ENCODE measurements around the gene ATP6V0A4.
"Not testable (repeated sequence)": the region's sequence is repeated elsewhere in the genome, so short reads cannot be mapped to it uniquely, and the experiment has no call there.

The ATP6V0A4 gene

DNA sequence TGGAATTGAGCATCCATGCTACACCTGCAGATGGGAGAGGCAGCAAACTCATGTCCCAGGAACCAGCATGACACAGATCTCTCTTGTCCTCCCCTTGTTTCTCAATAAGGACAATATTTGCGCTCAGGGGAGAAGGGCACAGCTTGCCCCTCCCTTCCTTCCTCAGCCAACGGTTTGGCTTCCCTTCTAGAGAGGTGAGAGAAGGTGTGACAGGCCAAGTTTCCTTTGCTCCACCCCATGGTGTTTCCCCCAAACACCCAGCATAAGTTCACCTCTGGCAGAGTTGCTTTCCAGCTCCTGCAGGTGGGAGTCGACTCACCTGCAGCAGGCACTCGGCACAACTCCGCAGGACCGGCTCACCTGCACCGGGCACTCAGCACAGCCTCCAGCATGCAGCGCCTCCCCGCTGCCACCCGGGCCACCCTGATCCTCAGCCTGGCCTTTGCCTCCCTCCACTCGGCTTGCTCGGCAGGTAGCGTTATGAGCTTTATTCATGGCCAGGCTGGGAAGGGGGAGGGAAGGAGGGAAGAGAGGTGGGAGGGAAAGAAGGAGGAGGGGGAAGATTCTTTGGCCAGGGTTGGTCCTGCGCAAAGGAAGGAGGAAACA is at the start of gene ATP6V0A4, which contains the start of gene TMEM213:
TSS of gene ATP6V0A4 (minus strand) at position 482 of the 606 bp plus-strand sequence. CDS start 26,949 bp downstream, outside the sequence.
TSS of gene TMEM213 (plus strand) at position 280 of the 606 bp plus-strand sequence. CDS start at position 391, 111 bp downstream.
- no peak for DNase-seq

DNA sequence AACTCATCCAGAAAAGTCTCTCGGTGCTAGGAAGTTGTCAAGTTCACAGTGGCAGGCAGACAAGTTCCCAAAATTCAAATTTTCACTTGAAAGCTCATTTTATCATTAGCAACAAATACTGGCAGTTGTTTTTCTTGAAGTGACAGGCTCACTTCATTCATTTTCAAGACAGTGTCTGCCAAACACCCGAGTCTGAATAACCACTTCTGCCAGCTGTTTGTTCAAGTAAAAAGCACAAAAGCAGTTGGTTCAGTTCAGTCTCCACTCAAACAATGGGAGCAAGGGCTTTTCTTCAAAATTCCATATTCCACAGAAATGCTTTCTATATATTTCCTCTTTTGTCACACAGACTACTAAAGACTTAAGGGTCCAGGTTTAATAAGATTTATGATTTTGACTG is 47.7 kb upstream of the ATP6V0A4 start:
- DNase-seq, result no peak

DNA sequence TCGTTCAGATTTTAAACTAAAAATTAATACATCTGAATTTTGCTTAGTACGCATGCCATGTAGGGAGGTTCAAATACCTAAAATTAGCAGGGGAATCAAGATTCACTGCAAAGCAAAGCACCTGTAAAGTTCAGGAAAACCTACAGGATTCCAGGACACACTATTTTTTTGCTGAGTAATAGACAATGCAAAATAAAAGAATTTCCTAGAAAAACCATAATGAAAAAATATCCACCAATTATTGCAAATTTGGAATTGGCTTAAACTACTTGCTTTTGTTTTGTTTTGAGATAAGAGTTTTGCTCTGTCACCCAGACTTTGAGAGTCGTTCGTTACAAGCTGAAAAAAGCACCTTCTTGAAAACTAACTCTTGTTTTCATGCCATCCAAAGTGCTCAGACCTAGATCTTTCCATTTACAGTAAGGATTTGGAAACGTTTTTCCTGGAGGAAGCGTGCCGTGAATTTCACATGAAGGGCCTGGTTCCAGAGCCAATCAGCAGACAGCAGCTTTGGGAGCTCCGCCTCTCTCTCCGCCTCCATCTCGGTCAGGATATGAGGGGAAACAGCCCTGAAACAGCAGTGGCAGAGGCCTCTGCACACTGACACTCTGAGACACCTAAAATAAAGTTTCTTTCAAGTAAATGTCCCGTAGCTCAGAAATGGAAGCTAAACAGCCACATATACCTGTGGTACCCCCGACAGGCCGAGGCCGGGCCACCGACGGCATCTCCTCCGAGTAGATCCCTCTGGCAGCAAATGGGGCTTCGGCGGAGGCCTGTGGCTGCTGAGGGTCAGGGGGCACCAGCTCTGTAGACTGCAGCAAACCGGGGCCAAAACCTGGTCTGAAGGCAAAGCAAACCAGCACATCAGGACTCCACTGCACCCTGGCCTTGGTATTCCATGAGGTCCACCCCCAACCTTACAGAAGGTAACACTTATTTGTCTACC is 45.9 kb upstream of the ATP6V0A4 start:
- no peak for DNase-seq

DNA sequence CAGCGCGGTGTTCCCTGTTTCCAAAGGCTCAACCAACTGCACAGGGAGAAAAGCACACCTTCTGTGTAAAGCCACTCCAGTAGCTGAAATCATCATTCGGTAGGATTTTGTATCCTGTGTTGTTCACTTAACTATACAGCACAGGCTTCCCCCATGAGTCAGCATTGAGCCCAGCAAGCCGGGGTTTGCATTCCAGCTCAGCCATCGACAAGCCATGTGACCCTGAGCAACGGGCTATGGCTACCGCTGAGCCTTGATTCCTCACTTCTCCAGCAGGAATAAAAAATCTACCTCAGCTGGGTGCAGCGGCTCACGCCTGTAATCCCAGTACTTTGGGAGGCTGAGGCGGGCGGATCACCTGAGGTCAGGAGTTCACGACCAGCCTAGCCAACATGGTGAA is 44.1 kb upstream of the ATP6V0A4 start:
- no peak for DNase-seq

DNA sequence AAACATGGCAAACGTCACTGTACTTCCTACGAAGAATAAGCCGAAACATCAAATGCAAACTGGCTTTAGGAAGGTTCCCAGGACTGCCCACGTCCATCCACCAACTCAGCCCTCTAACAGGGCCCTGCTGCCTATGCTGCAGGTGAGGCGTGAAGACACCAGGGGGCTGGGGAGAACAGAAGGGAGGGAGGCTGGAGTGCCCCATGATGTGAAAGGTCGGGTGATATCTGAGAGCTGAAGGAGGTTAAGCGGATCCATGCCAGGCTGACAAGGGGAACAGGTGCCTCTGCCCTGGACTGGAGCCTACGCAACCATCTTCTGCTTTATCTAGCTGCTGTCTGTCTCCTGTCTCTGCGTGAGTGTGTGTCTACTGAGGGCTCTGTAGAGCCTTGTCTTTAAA is 40.2 kb upstream of the ATP6V0A4 start:
- no peak for DNase-seq

DNA sequence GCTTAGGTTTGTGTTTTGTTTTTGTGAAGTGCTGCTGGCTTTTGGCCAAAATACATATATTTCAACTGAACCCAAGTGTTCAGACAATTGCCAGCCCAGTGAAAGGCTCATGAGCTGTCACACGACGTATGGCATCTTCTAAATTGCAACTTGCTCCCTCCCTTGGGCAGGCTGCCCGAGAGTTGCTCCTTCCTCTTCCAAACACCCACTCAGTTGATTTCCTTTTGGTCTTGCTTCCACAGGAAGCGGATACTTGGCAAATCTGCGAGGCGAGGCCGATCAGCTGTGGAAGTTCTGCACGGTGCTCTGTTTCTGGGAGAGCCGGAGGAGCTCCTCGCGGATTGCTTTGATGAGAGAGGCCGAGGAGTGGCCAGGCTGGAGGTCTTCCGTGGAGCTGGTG is 39.6 kb upstream of the ATP6V0A4 start:
- DNase-seq, result no peak

DNA sequence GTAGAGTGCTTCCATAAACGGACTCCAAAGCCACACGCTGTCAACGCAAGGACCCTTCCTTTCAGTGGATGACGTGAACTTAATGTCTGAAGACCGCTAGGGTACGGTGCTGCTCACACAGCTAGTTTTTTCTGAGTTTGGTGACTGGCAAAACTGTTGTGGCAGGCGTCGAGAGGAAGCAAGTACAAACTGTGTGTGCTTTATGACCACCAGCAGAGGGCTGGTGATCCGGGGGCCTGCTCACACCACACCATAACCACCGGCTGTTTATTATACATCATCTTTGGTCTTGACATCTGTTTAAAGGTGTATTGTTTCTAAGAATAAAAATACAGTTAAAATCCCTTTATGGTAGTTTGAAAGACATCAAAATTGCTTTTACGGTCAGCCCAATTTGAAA is 37.1 kb upstream of the ATP6V0A4 start:
- DNase-seq, result no peak

DNA sequence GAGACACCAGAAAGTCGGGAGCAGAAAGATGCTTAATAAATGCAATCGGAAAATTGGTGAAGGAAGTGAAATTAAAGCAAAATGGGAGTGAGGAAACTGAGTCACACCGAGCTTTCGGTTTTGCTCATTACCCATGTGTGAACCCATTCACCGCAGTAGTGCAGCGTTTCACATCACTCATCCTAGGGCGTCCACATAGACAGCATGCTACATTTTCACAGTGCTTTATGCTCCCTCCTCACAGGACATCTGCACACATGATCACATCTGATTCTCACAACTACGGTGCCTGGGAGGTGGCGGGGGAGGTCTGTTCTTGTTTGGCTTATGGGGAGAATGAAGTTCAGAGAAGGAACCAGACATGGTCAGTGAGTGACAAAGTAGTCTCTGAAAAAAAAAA is 36.6 kb upstream of the ATP6V0A4 start:
- DNase-seq, result no peak

DNA sequence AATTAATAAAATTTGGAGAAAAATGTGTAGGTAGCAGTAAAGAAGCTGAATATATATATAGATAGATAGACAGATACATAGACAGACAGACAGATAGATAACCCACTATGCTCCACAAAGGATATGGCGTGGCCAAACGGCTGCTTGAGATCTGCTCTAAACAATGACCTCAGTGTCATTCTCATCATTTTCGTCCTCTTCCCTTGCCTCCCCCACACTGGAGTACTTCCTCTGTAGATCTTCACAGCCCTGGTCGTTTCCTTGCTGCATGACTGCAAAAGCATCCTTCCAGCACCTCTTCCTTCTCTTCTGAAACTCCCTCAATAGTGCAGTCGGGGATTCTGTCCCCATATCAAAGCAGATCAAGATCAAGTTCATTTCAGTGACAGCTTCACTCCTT is 35.6 kb upstream of the ATP6V0A4 start:
- no peak for DNase-seq

DNA sequence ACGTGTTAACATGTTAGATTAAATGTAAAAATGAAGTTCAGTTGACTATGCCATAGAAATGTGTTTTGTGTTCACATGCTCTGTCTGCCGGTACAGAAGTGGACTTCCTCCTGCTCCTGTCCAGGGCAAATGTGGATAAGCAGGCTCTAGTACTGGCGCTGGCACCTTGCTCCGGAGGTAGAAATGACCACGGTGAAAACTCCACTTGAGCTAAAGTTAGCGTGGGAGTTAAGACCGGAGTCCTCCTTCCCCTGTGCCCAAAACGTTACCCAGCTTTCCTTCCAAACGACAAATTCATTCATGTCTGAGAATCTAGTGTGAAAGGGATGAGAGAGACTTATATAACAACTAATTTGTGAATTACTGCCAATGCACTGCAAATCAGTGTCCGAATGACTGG is 35.0 kb upstream of the ATP6V0A4 start:
- no peak for DNase-seq

DNA sequence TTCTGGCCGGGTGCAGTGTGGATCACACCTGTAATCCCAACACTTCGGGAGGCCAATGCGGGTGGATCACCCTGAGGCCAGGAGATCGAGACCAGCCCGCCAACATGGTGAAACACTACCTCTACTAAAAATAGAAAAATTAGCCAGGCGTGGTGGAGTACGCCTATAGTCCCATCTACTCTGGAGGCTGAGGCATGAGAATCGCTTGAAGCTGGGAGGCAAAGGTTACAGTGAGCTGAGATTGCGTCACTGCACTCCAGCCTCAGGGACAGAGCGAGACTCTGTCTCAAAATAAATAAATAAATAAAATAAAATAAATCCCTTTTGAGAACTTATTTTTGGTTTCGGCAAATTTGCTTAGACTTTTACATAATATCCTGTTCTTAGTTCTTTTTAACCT is 31.3 kb upstream of the ATP6V0A4 start:
- DNase-seq, result no peak

DNA sequence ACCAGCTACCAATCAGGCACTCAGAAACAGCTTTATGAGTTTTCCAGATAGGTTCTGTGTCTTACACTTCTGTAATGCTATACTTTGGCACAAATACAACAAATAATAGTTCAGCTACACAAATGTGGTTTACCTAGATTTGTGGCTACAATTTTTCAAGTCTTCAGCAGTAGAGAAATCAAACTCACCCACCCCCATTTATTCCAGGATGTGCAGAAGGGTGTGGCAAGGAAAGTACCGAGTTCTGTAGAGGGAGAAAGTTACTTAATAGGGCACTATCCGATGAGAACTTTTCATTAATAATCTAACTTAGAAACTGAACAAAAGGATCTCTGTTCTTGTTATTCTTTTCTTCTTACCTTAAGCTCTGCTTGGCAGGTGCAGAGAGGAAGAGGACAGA is 30.3 kb upstream of the ATP6V0A4 start:
- DNase-seq, result no peak

DNA sequence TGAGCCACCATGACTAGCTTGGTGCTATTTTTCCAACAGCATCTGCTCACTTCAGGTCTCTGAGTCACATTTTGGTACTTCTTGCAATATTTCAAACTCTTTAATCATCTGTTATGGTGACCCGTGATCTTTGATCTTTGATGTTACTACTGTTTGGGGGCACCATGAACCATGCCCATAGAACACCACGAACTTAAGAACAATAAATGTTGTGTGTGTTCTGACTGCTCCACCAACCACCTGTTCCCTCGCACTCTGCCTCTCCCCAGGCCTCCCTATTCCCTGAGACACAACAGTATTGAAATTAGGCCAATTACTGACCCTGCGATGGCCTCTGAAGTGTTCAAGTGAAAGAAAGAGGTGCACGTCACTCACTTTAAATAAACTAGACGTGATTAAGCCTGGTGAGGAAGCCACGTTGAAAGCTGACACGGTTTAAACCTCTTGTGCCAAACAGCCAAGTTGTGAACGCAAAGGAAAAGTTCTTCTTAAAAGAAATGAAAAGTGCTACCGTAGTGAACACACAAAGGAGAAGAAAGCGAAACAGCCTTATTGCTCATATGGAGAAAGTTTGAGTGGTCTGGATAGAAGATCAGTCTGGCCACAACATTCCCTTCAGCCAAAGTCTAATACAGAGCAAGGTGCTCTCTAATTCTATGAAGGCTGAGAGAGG is 27.2 kb upstream of the ATP6V0A4 start:
- DNase-seq, result no peak

DNA sequence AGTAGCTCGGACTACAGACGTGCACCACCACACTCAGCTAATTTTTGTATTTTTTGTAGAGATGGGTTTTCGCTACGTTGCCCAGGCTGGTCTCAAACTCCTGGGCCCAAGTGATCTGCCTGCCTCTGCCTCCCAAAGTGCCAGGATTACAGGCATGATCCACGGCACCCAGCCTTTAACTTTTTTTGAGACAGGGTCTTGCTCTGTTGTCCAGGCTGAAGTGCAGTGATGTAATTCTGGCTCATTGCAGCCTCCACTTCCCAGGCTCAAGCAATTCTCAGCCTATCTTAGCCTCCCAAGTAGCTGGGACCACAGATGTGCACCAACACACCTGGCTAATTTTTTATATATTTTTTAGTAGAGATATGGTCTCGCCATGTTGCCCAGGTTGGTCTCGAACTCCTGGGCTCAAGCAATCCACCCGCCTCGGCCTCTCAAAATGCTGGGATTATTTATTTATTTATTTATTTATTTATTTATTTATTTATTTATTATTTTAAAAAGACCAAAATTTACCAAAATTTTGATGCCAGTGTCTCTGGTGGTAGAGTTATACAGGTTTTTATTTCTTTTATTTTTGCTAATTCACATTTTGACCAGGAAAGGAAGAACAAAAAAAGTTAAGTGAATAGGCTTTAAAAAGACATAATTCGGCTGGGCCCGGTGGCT is 25.0 kb upstream of the ATP6V0A4 start:
- DNase-seq, result no peak

DNA sequence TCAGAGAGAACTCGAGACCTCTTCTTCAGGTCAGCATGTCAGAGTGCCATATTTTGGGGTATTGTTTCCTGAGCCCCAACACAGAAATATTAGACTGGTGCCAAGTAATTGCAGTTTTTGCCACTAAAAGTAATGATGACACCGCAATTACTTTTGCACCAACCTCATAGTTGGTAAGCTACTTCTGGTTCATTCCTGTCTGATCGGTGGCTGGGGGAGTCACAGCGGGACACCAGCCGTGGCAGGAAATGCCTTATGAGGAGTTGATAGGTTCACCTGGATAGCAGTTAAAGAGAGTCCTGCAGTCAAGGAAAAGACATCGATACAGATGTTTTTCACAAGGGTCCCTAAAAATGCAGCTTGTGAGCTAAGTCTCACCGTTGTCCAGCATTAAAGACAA is 23.9 kb upstream of the ATP6V0A4 start:
- DNase-seq, result no peak

DNA sequence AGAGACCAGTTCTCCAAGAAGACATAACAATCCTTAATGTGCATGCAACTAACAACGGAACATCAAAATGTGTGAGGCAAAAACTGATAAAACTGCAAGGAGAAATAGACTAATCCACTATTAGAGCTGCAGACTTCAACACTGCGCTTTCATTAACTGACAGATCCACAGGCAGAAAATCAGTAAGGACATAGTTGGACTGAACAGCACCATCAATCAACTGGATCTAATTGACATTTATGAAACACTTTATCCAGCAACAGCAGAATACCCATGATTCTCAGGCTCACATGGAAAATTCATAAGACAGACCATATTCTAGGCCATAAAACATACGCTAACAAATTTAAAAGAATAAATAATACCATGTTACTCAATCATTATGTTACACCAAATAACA is 21.6 kb upstream of the ATP6V0A4 start:
- no peak for DNase-seq

DNA sequence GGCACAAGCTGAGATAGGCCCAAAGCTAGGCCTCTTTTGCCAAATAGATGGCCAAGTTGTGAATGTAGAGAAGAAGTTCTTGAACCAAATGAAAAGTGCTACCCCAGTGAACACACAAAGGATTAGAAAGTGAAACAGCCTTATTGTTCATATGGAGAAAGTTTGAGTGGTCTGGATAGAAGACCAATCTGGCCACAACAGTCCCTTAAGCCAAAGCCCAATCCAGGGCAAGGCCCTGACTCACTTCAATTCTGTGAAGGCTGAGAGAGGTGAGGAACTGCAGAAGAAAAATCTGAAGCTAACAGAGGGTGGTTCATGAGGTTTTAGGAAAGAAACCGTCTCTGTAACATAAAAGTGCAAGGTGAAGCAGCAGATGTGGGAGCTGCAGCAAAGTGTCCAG is 18.7 kb upstream of the ATP6V0A4 start:
- DNase-seq, result no peak

DNA sequence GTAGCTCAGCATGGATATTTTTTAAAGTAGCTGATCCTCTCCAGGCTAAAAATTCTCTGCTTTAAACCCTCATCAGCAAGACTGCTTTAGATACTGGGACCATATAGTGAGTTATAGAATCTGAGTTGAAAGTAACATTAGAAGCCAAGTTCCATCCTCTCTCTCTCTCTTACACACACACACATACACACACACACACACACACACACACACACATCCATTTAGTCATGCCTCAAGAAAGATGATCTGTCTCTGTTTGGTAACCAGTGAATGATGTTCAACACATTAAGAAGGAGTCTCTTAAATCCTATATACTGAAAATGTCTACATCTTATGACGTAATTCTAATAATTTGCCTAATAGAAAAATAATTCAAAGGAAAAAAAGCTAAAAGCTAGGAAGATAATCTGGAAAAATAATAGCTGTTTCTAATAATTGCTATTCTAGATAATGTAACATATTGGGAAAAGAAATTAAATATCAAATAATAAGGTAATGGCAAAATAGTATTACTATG is 16.9 kb upstream of the ATP6V0A4 start:
- DNase-seq, result no peak

DNA sequence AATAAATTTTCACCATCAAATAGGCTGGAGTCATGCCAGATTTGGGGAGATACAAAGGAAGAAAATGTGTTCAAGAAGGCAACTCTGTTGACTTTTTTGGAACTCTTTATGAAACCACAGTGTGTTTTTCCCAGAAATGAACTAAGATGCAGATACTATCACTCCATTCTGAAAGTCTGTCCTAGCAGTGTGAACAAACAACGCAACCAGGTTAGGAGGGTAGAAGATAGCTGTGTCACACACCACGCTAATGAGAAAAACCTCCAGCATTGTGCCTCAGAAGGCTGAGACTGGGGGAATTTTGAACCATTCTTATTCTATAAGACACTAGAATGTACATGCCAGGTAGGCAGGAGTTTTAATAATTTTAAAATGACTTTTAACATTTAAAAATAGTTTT is 15.9 kb upstream of the ATP6V0A4 start:
- DNase-seq, result no peak

DNA sequence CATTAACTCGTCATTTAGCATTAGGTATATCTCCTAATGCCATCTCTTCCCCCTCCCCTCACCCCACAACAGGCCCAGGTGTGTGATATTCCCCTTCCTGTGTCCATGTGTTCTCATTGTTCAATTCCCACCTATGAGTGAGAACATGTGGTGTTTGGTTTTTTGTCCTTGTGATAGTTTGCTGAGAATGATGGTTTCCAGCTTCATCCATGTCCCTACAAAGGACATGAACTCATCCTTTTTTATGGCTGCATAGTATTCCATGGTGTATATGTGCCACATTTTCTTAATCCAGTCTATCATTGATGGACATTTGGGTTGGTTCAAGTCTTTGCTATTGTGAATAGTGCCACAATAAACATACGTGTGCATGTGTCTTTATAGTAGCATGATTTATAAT is 13.3 kb upstream of the ATP6V0A4 start:
- DNase-seq, result not testable (repeated sequence)

DNA sequence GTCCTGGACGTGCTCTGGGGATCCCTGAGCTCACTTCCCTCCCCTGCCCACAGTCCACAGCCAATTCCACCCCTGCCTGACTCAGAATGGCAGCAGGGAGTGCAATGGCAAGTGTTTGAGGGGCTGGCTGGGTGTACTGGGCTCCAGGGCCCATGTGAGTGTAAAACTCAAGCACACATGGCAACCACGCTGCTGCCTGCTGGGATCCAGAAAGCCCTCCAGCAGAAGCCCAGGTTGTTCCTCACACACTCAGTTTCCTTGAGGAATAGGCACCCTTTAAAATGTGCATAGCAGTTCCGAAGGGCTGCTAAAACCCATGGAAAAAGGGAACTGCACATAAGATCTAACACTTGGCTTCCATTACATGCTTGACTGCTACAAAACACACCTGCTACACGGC is 11.3 kb upstream of the ATP6V0A4 start:
- DNase-seq, result no peak

DNA sequence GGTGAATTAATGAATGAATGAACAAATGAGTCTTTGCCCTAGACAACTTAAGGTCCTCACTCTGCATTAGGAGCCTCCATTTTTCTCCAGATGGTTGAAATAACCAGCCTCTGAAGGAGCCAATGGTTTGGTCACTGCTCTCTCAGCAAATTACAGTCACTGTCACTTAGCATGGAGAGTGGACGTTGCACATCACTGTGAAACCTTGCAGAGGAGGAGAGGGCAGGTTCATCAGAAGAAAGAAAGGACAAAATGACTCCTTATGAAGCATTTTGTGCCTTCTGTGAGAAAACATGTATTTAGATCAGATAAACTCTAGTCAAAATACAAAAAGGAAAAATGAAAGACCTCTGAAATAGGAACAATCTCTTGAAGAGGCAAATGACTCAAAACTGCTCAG is 6.6 kb upstream of the ATP6V0A4 start:
- no peak for DNase-seq

DNA sequence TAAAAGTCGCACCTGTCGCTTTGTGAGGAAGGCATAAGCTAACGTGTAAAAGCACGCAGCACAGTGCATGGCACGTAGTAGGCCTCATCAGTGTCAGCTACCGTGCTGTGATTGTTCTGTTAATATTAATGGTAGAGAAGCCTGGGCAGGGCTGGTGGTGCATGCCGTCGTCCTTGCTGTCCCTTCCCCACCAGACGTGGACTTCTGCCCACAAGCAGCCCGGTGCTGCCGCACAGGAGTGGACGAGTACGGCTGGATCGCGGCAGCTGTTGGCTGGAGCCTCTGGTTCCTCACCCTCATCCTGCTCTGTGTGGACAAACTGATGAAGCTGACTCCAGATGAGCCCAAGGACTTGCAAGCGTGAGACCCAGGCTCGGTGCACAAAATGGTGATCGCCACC is 4.7 kb upstream of the ATP6V0A4 start:
- DNase-seq, result no peak
